ENCODE data around the gene MED17. TPM values are rescaled to one million over a fixed set of nuclear protein-coding genes. Genes with fewer than 3 reads are reported as not detected.
"Not testable (repeated sequence)": the region's sequence is repeated elsewhere in the genome, so short reads cannot be mapped to it uniquely, and the experiment has no call there.

Gene MED17
- total and polyA plus RNA-seq, 2 donors, result 19.7 to 41.9 TPM

- Histone ChIP-seq H3K4me1 (ENCODE audit: insufficient read depth) (no peaks in the 10 kb centered on the region), H3K4me3 (ENCODE audit: low read depth, low read length) (no peak overlapping the region), H3K27ac (ENCODE audit: low read depth) (no peak overlapping the region), H3K36me3 (ENCODE audit: insufficient read depth) (no peaks in the 10 kb centered on the region)
- DNase-seq (ENCODE audit: extremely low spot score), result no peak
- WGBS, result 97% methylated on average over 4 of the region's 4 CpGs
These were observed 12.0 kb upstream of the MED17 start for GRCh38 chr11:93772123-93772522.

- Histone ChIP-seq H3K27ac (ENCODE audit: low read depth) (no peak overlapping the region), H3K4me3 (ENCODE audit: low read depth, low read length) (no peak overlapping the region), H3K4me1 (ENCODE audit: insufficient read depth) (no peaks in the 10 kb centered on the region), H3K36me3 (ENCODE audit: insufficient read depth) (no peaks in the 10 kb centered on the region)
- no peak for DNase-seq (ENCODE audit: extremely low spot score)
- 92% methylated on average over 3 of the region's 3 CpGs for WGBS
These were observed 11.0 kb upstream of the MED17 start for GRCh38 chr11:93773045-93773477.

GRCh38 chr11:93773601-93774200 lies 10.4 kb upstream of the MED17 start:
- H3K27ac ChIP-seq (ENCODE audit: low read depth), result no peak overlapping the region
- DNase-seq (ENCODE audit: extremely low spot score), result no peak
- no peak overlapping the region for H3K4me3 ChIP-seq (ENCODE audit: low read depth, low read length)
- 92% methylated on average over 10 of the region's 10 CpGs for WGBS
- no peaks in the 10 kb centered on the region for H3K4me1 ChIP-seq (ENCODE audit: insufficient read depth)
- no peaks in the 10 kb centered on the region for H3K36me3 ChIP-seq (ENCODE audit: insufficient read depth)

- whole genome bisulfite sequencing, result 95% methylated on average over 3 of the region's 3 CpGs
- not testable (repeated sequence) for H3K27ac ChIP-seq (ENCODE audit: low read depth); H3K4me1 ChIP-seq (ENCODE audit: insufficient read depth); H3K36me3 ChIP-seq (ENCODE audit: insufficient read depth); DNase-seq (ENCODE audit: extremely low spot score); H3K4me3 ChIP-seq (ENCODE audit: low read depth, low read length)
These were observed 9.5 kb upstream of the MED17 start for GRCh38 chr11:93774560-93774959.

- Histone ChIP-seq H3K27ac (ENCODE audit: low read depth) (no peak overlapping the region), H3K4me3 (ENCODE audit: low read depth, low read length) (no peak overlapping the region), H3K36me3 (ENCODE audit: insufficient read depth) (no peaks in the 10 kb centered on the region), H3K4me1 (ENCODE audit: insufficient read depth) (no peaks in the 10 kb centered on the region)
- 54% methylated on average over 2 of the region's 2 CpGs for WGBS
- DNase-seq (ENCODE audit: extremely low spot score), result no peak
These were observed 8.8 kb upstream of the MED17 start for GRCh38 chr11:93775289-93775688.

GRCh38 chr11:93783362-93783761 lies 720 bp upstream of the MED17 start:
- WGBS, result 43% methylated on average over 7 of the region's 7 CpGs
- Histone ChIP-seq H3K4me3 (ENCODE audit: low read depth, low read length) (peak overlapping the region; percentile 71), H3K4me1 (ENCODE audit: insufficient read depth) (no peaks in the 10 kb centered on the region), H3K27ac (ENCODE audit: low read depth) (no peak overlapping the region), H3K36me3 (ENCODE audit: insufficient read depth) (no peaks in the 10 kb centered on the region)
- DNase-seq (ENCODE audit: extremely low spot score), result no peak

- under 1% methylated on average over 10 of the region's 10 CpGs for WGBS
- H3K36me3 ChIP-seq (ENCODE audit: insufficient read depth), result no peaks in the 10 kb centered on the region
- H3K27ac ChIP-seq (ENCODE audit: low read depth), result peak overlapping the region; percentile 6
- no peak for DNase-seq (ENCODE audit: extremely low spot score)
- H3K4me3 ChIP-seq (ENCODE audit: low read depth, low read length), result peak overlapping the region; percentile 71
- no peaks in the 10 kb centered on the region for H3K4me1 ChIP-seq (ENCODE audit: insufficient read depth)
These were observed 327 bp upstream of the MED17 start for GRCh38 chr11:93783765-93784144.

- DNase-seq (ENCODE audit: extremely low spot score), result no peak
- H3K4me3 ChIP-seq (ENCODE audit: low read depth, low read length), result peak overlapping the region; percentile 71
- no peaks in the 10 kb centered on the region for H3K4me1 ChIP-seq (ENCODE audit: insufficient read depth)
- WGBS, result under 1% methylated on average over 13 of the region's 13 CpGs
- no peaks in the 10 kb centered on the region for H3K36me3 ChIP-seq (ENCODE audit: insufficient read depth)
- peak overlapping the region; percentile 92 for H3K27ac ChIP-seq (ENCODE audit: low read depth)
These were observed 866 bp downstream of the MED17 start for GRCh38 chr11:93784935-93785360.

GRCh38 chr11:93791493-93791892 lies 7.4 kb downstream of the MED17 start:
- DNase-seq (ENCODE audit: extremely low spot score), result no peak
- Histone ChIP-seq H3K36me3 (ENCODE audit: insufficient read depth) (peaks cover 5% of the 10 kb centered on the region), H3K4me1 (ENCODE audit: insufficient read depth) (no peaks in the 10 kb centered on the region), H3K4me3 (ENCODE audit: low read depth, low read length) (no peak overlapping the region), H3K27ac (ENCODE audit: low read depth) (no peak overlapping the region)
- 84% methylated on average over 5 of the region's 5 CpGs for WGBS

GRCh38 chr11:93796441-93797231 lies 12.6 kb downstream of the MED17 start:
- Histone ChIP-seq H3K4me3 (ENCODE audit: low read depth, low read length) (no peak overlapping the region), H3K27ac (ENCODE audit: low read depth) (no peak overlapping the region), H3K4me1 (ENCODE audit: insufficient read depth) (no peaks in the 10 kb centered on the region), H3K36me3 (ENCODE audit: insufficient read depth) (peaks cover 6% of the 10 kb centered on the region)
- WGBS, result 90% methylated on average over 6 of the region's 6 CpGs
- no peak for DNase-seq (ENCODE audit: extremely low spot score)

- WGBS, result 23% methylated on average over 2 of the region's 2 CpGs
- Histone ChIP-seq H3K4me1 (ENCODE audit: insufficient read depth) (no peaks in the 10 kb centered on the region), H3K36me3 (ENCODE audit: insufficient read depth) (peaks cover 5% of the 10 kb centered on the region), H3K27ac (ENCODE audit: low read depth) (no peak overlapping the region), H3K4me3 (ENCODE audit: low read depth, low read length) (no peak overlapping the region)
- DNase-seq (ENCODE audit: extremely low spot score), result no peak
These were observed 17.3 kb downstream of the MED17 start for GRCh38 chr11:93801366-93801765.

GRCh38 chr11:93804879-93805278 lies 20.8 kb downstream of the MED17 start:
- Histone ChIP-seq H3K4me3 (ENCODE audit: low read depth, low read length) (no peak overlapping the region), H3K36me3 (ENCODE audit: insufficient read depth) (peaks cover 9% of the 10 kb centered on the region), H3K4me1 (ENCODE audit: insufficient read depth) (no peaks in the 10 kb centered on the region), H3K27ac (ENCODE audit: low read depth) (no peak overlapping the region)
- DNase-seq (ENCODE audit: extremely low spot score), result no peak
- WGBS, result 97% methylated on average over 2 of the region's 2 CpGs

- DNase-seq (ENCODE audit: extremely low spot score), result no peak
- 98% methylated on average over 3 of the region's 3 CpGs for WGBS
- Histone ChIP-seq H3K4me1 (ENCODE audit: insufficient read depth) (no peaks in the 10 kb centered on the region), H3K4me3 (ENCODE audit: low read depth, low read length) (no peak overlapping the region), H3K27ac (ENCODE audit: low read depth) (no peak overlapping the region), H3K36me3 (ENCODE audit: insufficient read depth) (peaks cover 13% of the 10 kb centered on the region)
These were observed 23.9 kb downstream of the MED17 start for GRCh38 chr11:93807980-93808379.

- Histone ChIP-seq H3K4me3 (ENCODE audit: low read depth, low read length) (no peak overlapping the region), H3K4me1 (ENCODE audit: insufficient read depth) (no peaks in the 10 kb centered on the region), H3K27ac (ENCODE audit: low read depth) (no peak overlapping the region), H3K36me3 (ENCODE audit: insufficient read depth) (peaks cover 13% of the 10 kb centered on the region)
- WGBS, result 94% methylated on average over 5 of the region's 5 CpGs
- no peak for DNase-seq (ENCODE audit: extremely low spot score)
These were observed 29.9 kb downstream of the MED17 start for GRCh38 chr11:93813974-93814373.

Data from urinary bladder (tissue), 4 donors.